A375 (cell line): Measurements from ENCODE around the gene ST8SIA6. TPM values are rescaled to one million over a fixed set of nuclear protein-coding genes. Genes with fewer than 3 reads are reported as not detected.

Experiments
- small RNA-seq: library from RNA; depleted of rRNA; stranded (forward); fragments of <200 nt; gene quantifications from one replicate; pipeline ENCODE3, GENCODE V24; 2014
- total RNA-seq: library from RNA; depleted of rRNA; stranded (reverse); fragments of >200 nt; shearing (Covaris generic); gene quantifications from 2 replicates; pipeline ENCODE4 v1.2.3, GENCODE V29; 2014; rRNA removed

Gene ST8SIA6, protein sequence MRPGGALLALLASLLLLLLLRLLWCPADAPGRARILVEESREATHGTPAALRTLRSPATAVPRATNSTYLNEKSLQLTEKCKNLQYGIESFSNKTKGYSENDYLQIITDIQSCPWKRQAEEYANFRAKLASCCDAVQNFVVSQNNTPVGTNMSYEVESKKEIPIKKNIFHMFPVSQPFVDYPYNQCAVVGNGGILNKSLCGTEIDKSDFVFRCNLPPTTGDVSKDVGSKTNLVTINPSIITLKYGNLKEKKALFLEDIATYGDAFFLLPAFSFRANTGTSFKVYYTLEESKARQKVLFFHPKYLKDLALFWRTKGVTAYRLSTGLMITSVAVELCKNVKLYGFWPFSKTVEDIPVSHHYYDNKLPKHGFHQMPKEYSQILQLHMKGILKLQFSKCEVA
- total RNA-seq: not detected in 2 replicates

DNA sequence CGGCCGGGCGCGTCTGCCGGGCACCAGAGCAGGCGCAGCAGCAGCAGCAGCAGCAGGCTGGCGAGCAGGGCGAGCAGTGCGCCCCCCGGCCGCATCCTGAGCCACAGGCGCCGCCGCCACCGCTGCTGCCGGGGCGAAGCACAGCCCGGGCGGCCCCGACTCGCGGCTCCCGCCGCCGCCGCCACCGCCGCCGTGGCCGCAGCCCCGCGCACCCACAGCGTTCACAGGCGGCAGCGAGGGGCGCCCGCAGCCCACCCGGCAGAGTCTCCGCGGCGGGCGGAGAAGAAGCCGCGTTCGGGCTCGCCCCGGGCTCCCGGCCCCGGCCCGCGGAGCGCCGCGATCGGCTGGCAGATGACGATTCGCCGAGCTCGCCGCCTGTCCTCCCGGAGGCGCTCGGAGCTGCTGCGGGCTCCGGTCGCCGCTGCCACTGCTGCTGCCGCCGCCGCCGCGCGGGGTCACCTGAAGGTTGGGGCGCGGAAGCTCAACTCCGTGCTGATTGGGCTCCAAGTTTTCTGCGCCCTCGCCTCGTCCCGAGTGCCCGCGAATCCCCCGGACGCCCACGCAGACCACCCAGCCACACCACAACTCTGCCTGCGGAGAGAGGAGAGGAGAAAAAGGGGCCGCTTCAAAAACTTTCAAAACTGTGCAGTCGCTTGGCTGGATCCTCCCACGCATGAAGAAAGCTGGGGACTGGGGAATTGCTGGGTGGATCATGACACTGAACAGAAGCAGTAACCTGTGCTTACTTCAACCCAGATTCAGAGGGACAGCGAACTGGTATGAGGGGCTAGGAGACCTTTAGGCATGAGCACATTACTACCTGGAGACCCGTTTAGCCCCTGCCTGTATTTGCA, at the start of gene ST8SIA6:
TSS of gene ST8SIA6 (minus strand) at position 435 of the 854 bp plus-strand sequence. CDS start at position 95, 340 bp downstream.

Small RNA genes within 50 kb of the gene (small RNA-seq; reads per million reads assigned to genes)
- gene RF00019: not detected

Other genes starting within 250 kb of the ST8SIA6 start
- gene VIM, start 226.4 kb downstream of the ST8SIA6 start, total RNA-seq: 2,864 and 3,034 TPM in 2 replicates
- gene HACD1, start 162.8 kb upstream of the ST8SIA6 start, total RNA-seq: 17.4 and 22.0 TPM in 2 replicates
- 8.3 and 11.4 TPM in 2 replicates for gene STAM, start 189.6 kb upstream of the ST8SIA6 start, total RNA-seq